ENCODE data around the gene MYMX.

MYMX gene

DNA sequence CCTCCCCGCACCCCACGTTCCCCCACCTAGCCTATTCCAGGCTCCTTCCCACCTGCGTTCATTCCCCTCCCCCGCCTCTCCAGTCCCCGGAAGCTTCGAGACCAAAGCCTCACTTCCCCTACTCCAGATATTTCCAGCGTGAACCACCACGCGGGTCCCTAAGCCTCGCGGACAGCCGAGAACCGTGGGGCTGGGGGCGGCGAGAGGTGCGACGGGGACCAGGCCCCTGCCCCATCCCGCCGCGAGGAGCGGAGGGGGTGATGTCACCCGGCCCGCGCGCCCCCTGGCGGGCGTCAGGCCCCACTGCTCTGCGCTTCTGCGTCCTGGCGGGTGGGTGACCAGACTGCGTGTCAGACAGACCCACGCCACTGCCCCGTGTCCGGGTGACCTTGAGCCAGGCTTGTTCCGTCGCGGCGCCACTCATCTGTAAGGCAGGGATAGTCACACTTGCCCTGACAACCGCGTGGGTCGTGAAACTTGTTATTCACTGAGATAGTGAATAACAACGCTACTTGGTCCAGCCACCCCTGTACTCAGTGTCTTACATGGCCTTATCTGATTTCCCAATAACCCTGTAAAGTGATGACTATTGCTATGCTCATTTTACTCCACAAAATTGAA is 21.2 kb downstream of the MYMX start (continued):
- TF ChIP-seq ZNF433 (tag by site-specific recombination; IDR thresholded peaks at IDR 0.05; ENCODE audit: low read depth) (no peak), ZNF600 (tag by site-specific recombination; IDR thresholded peaks at IDR 0.05) (peak; percentile 64; the same call in 1 of the 2 replicates), ZFHX2 (tag by site-specific recombination; conservative IDR thresholded peaks at IDR 0.05) (peak; percentile 83), ZSCAN30 (tag by site-specific recombination; IDR thresholded peaks at IDR 0.05) (peak; percentile 73), ZFP3 (tag by site-specific recombination; IDR thresholded peaks at IDR 0.05; ENCODE audit: low read depth) (no peak), ZNF175 (tag by site-specific recombination; IDR thresholded peaks at IDR 0.05) (no peak), ZNF335 (tag by site-specific recombination; conservative IDR thresholded peaks at IDR 0.05) (peak; percentile 75), ZNF155 (tag by site-specific recombination; IDR thresholded peaks at IDR 0.05) (no peak), ZNF214 (tag by site-specific recombination; IDR thresholded peaks at IDR 0.05; ENCODE audit: borderline replicate concordance) (no peak), ZNF501 (tag by site-specific recombination; IDR thresholded peaks at IDR 0.05) (peak; percentile 91), ZNF394 (tag by site-specific recombination; IDR thresholded peaks at IDR 0.05; ENCODE audit: borderline replicate concordance) (peak; percentile 65; the same call in 1 of the 2 replicates), YY1 (tag by site-specific recombination; IDR thresholded peaks at IDR 0.05) (peak; percentile 54; the same call in 1 of the 2 replicates), ZNF621 (tag by site-specific recombination; IDR thresholded peaks at IDR 0.05) (no peak), IKZF3 (tag by site-specific recombination; IDR thresholded peaks at IDR 0.05) (0 out of 2 replicates have a peak, but pooled peaks have one; percentile 31), ZNF510 (tag by site-specific recombination; IDR thresholded peaks at IDR 0.05; ENCODE audit: insufficient replicate concordance) (no peak), ZNF530 (tag by site-specific recombination; IDR thresholded peaks at IDR 0.05; ENCODE audit: low read depth) (no peak), ZNF366 (tag by site-specific recombination; conservative IDR thresholded peaks at IDR 0.05) (0 out of 2 replicates have a peak, but pooled peaks have one; percentile 10), ZNF514 (tag by site-specific recombination; IDR thresholded peaks at IDR 0.05) (no peak), ZXDB (tag by site-specific recombination; IDR thresholded peaks at IDR 0.05) (peak; percentile 96), ZNF768 (tag by site-specific recombination; IDR thresholded peaks at IDR 0.05) (no peak), ZIC2 (tag by site-specific recombination; IDR thresholded peaks at IDR 0.05) (no peak), ZBTB8A (tag by site-specific recombination; IDR thresholded peaks at IDR 0.05) (no peak; the same call in 1 of the 2 replicates)
- TF ChIP-seq, protein P1, sequence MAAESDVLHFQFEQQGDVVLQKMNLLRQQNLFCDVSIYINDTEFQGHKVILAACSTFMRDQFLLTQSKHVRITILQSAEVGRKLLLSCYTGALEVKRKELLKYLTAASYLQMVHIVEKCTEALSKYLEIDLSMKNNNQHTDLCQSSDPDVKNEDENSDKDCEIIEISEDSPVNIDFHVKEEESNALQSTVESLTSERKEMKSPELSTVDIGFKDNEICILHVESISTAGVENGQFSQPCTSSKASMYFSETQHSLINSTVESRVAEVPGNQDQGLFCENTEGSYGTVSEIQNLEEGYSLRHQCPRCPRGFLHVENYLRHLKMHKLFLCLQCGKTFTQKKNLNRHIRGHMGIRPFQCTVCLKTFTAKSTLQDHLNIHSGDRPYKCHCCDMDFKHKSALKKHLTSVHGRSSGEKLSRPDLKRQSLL (tag by site-specific recombination; IDR thresholded peaks at IDR 0.05) = peak; percentile 23; the same call in 1 of the 2 replicates
- TF ChIP-seq, protein P2, sequence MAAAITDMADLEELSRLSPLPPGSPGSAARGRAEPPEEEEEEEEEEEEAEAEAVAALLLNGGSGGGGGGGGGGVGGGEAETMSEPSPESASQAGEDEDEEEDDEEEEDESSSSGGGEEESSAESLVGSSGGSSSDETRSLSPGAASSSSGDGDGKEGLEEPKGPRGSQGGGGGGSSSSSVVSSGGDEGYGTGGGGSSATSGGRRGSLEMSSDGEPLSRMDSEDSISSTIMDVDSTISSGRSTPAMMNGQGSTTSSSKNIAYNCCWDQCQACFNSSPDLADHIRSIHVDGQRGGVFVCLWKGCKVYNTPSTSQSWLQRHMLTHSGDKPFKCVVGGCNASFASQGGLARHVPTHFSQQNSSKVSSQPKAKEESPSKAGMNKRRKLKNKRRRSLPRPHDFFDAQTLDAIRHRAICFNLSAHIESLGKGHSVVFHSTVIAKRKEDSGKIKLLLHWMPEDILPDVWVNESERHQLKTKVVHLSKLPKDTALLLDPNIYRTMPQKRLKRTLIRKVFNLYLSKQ (tag by site-specific recombination; IDR thresholded peaks at IDR 0.05; ENCODE audit: borderline replicate concordance) = no peak
- TF ChIP-seq, protein P3, sequence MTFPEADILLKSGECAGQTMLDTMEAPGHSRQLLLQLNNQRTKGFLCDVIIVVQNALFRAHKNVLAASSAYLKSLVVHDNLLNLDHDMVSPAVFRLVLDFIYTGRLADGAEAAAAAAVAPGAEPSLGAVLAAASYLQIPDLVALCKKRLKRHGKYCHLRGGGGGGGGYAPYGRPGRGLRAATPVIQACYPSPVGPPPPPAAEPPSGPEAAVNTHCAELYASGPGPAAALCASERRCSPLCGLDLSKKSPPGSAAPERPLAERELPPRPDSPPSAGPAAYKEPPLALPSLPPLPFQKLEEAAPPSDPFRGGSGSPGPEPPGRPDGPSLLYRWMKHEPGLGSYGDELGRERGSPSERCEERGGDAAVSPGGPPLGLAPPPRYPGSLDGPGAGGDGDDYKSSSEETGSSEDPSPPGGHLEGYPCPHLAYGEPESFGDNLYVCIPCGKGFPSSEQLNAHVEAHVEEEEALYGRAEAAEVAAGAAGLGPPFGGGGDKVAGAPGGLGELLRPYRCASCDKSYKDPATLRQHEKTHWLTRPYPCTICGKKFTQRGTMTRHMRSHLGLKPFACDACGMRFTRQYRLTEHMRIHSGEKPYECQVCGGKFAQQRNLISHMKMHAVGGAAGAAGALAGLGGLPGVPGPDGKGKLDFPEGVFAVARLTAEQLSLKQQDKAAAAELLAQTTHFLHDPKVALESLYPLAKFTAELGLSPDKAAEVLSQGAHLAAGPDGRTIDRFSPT (tag by site-specific recombination; IDR thresholded peaks at IDR 0.05) = no peak
- TF ChIP-seq, protein P4, sequence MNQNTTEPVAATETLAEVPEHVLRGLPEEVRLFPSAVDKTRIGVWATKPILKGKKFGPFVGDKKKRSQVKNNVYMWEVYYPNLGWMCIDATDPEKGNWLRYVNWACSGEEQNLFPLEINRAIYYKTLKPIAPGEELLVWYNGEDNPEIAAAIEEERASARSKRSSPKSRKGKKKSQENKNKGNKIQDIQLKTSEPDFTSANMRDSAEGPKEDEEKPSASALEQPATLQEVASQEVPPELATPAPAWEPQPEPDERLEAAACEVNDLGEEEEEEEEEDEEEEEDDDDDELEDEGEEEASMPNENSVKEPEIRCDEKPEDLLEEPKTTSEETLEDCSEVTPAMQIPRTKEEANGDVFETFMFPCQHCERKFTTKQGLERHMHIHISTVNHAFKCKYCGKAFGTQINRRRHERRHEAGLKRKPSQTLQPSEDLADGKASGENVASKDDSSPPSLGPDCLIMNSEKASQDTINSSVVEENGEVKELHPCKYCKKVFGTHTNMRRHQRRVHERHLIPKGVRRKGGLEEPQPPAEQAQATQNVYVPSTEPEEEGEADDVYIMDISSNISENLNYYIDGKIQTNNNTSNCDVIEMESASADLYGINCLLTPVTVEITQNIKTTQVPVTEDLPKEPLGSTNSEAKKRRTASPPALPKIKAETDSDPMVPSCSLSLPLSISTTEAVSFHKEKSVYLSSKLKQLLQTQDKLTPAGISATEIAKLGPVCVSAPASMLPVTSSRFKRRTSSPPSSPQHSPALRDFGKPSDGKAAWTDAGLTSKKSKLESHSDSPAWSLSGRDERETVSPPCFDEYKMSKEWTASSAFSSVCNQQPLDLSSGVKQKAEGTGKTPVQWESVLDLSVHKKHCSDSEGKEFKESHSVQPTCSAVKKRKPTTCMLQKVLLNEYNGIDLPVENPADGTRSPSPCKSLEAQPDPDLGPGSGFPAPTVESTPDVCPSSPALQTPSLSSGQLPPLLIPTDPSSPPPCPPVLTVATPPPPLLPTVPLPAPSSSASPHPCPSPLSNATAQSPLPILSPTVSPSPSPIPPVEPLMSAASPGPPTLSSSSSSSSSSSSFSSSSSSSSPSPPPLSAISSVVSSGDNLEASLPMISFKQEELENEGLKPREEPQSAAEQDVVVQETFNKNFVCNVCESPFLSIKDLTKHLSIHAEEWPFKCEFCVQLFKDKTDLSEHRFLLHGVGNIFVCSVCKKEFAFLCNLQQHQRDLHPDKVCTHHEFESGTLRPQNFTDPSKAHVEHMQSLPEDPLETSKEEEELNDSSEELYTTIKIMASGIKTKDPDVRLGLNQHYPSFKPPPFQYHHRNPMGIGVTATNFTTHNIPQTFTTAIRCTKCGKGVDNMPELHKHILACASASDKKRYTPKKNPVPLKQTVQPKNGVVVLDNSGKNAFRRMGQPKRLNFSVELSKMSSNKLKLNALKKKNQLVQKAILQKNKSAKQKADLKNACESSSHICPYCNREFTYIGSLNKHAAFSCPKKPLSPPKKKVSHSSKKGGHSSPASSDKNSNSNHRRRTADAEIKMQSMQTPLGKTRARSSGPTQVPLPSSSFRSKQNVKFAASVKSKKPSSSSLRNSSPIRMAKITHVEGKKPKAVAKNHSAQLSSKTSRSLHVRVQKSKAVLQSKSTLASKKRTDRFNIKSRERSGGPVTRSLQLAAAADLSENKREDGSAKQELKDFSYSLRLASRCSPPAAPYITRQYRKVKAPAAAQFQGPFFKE (tag by site-specific recombination; IDR thresholded peaks at IDR 0.05; ENCODE audit: borderline replicate concordance) = peak; percentile 93; the same call in 1 of the 2 replicates
- TF ChIP-seq, protein P5, sequence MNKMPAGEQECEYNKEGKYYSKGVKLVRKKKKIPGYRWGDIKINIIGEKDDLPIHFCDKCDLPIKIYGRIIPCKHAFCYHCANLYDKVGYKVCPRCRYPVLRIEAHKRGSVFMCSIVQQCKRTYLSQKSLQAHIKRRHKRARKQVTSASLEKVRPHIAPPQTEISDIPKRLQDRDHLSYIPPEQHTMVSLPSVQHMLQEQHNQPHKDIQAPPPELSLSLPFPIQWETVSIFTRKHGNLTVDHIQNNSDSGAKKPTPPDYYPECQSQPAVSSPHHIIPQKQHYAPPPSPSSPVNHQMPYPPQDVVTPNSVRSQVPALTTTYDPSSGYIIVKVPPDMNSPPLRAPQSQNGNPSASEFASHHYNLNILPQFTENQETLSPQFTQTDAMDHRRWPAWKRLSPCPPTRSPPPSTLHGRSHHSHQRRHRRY (tag by site-specific recombination; IDR thresholded peaks at IDR 0.05) = no peak

All from HEK293 (cell line).